Frontal cortex (tissue), 4 donors: Measurements from ENCODE around the gene CSTF2T. TPM values are rescaled to one million over a fixed set of nuclear protein-coding genes. Genes with fewer than 3 reads are reported as not detected.

Source experiments
- DNase-seq, 2 donors: peaks; one replicate each; pipeline ENCODE4 v3.0.0; 2012; ENCODE audit warnings: low spot score in 2 of 2
- FAIRE-seq: peaks from 2 replicates; lab custom pipeline; 2012; peaks lifted over from hg19 to GRCh38; lab: Jason Lieb, UNC
- total RNA-seq: library from RNA; depleted of rRNA; stranded (reverse); fragments of >200 nt; gene quantifications from one replicate; pipeline ENCODE4 v1.2.3, GENCODE V29; 2014
- donor health status: control.
- donor health status: control.
- donor health status: control.

Gene CSTF2T
- total RNA-seq, 1 donor from 2014 or later, result 47.7 TPM

- FAIRE-seq (no peak), DNase-seq (no peak)
Measured at GRCh38 chr10:51658000-51658399, 41.4 kb downstream of the CSTF2T start.

- DNase-seq (no peak), FAIRE-seq (no peak)
Measured at GRCh38 chr10:51656503-51656902, 42.9 kb downstream of the CSTF2T start.

GRCh38 chr10:51654918-51655317 is 44.5 kb downstream of the CSTF2T start:
- DNase-seq (no peak), FAIRE-seq (no peak)

- DNase-seq (no peak), FAIRE-seq (no peak)
Measured at GRCh38 chr10:51653025-51653424, 46.4 kb downstream of the CSTF2T start.

- DNase-seq (no peak), FAIRE-seq (no peak)
Measured at GRCh38 chr10:51651063-51651462, 48.3 kb downstream of the CSTF2T start.

- FAIRE-seq (no peak), DNase-seq (no peak)
Measured at GRCh38 chr10:51649064-51649463, 50.3 kb downstream of the CSTF2T start.
